Activated T-helper 2 cell treated with anti-CD3 and anti-CD28 coated beads, Interferon-gamma antibody, Interleukin-2, Interleukin-4, amounts not matched to agents 10 μg/mL and 5 μg/mL and 100 μg/mL, durations not matched to agents 14 hours and 24 hours and 36 hours (primary cell): ENCODE data around the gene RCBTB2. TPM values are rescaled to one million over a fixed set of nuclear protein-coding genes. Genes with fewer than 3 reads are reported as not detected.
A peak's percentile ranks its signal among the peaks of the same experiment; 100 is the strongest.
"Not testable (repeated sequence)": the region's sequence is repeated elsewhere in the genome, so short reads cannot be mapped to it uniquely, and the experiment has no call there.

Experiments used
- DNase-seq: peaks from one replicate; pipeline ENCODE4 v3.0.0; 2021; ENCODE audit warnings: low spot score
- H3K27ac Mint-ChIP-seq: one replicate; pipeline ENCODE4 v1.8.0; 2021; ENCODE audit warnings: mixed read lengths
- H3K27me3 Mint-ChIP-seq: one replicate; pipeline ENCODE4 v1.8.0; 2021; ENCODE audit warnings: low read depth, mixed read lengths
- H3K36me3 Mint-ChIP-seq: one replicate; pipeline ENCODE4 v1.8.0; 2021; ENCODE audit warnings: low read depth, mixed read lengths
- H3K4me1 Mint-ChIP-seq: one replicate; pipeline ENCODE4 v1.8.0; 2021; ENCODE audit warnings: low read depth, mixed read lengths
- H3K4me3 Mint-ChIP-seq: one replicate; pipeline ENCODE4 v1.8.0; 2021; ENCODE audit warnings: low read depth, mild to moderate bottlenecking, moderate library complexity, mixed read lengths
- H3K9me3 Mint-ChIP-seq: one replicate; pipeline ENCODE4 v1.8.0; 2021; ENCODE audit warnings: mixed read lengths
- intact Hi-C: fragments of 100-400 bp; cut with micrococcal nuclease; formaldehyde crosslinking; loops from one replicate; pipeline ENCODE4 v1.15.1; 2023
- total RNA-seq: library from RNA; stranded (reverse); gene quantifications from 2 replicates; pipeline ENCODE4 v1.2.3, GENCODE V29; 2022

RCBTB2 gene
- total RNA-seq = 2.7 and 3.4 TPM in 2 replicates

GRCh38 chr13:48532506-48533499, at the start of gene RCBTB2:
Gene RCBTB2, minus strand, starts transcription at chr13:48533080. Its CDS starts 11,141 bp downstream, at chr13:48521939.
- Mint-ChIP-seq H3K27me3 (peaks cover 2% of the 10 kb centered on the region), H3K36me3 (peaks cover 17% of the 10 kb centered on the region), H3K4me3 (peak within 1 kb of the TSS; percentile 90), H3K27ac (peak within 1 kb of the TSS; percentile 89), H3K4me1 (peaks cover 28% of the 10 kb centered on the region), H3K9me3 (peaks cover 26% of the 10 kb centered on the region)
- intact Hi-C loops = loop anchor here (1.0 to 2.0 kb wide), 4 partner anchors 28 to 443 kb away; no protein-coding TSS in a partner anchor
- DNase-seq = peak; percentile 99

DNA sequence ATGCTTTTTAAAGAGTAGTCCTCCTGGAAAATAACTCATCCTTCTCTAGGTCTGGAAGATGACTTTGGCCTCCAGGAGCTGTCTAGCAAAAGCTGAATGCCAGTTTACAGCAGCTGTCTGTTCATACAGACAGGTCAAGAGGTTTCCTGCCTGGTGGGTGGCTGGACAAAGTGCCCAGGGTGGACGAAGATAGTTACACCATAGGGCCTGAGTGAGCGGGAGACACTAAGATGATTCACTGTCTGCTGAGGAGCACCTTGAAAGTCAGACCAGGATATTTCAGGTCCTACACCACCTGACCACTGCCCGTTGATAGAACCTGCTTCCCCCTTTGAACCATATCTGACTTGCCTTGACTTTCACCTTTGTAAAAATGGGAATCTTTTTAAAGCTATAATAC, 49.2 kb upstream of the RCBTB2 start:
- no peaks in the 10 kb centered on the region for H3K9me3 Mint-ChIP-seq
- no peak overlapping the region for H3K4me3 Mint-ChIP-seq
- H3K27me3 Mint-ChIP-seq = peaks cover 58% of the 10 kb centered on the region
- no peaks in the 10 kb centered on the region for H3K36me3 Mint-ChIP-seq
- DNase-seq = no peak
- H3K4me1 Mint-ChIP-seq = peaks cover 32% of the 10 kb centered on the region
- intact Hi-C loops = loop anchor here (5.0 kb wide), 3 partner anchors 360 to 545 kb away; partner anchors contain the start of gene NUDT15
- H3K27ac Mint-ChIP-seq = no peak overlapping the region

GRCh38 chr13:48580896-48581295, 48.0 kb upstream of the RCBTB2 start:
- no peaks in the 10 kb centered on the region for H3K36me3 Mint-ChIP-seq
- peaks cover 58% of the 10 kb centered on the region for H3K27me3 Mint-ChIP-seq
- no peak for DNase-seq
- H3K4me3 Mint-ChIP-seq = no peak overlapping the region
- H3K9me3 Mint-ChIP-seq = no peaks in the 10 kb centered on the region
- peaks cover 29% of the 10 kb centered on the region for H3K4me1 Mint-ChIP-seq
- no peak overlapping the region for H3K27ac Mint-ChIP-seq
- intact Hi-C loops = loop anchor here (1.0 to 5.0 kb wide), 5 partner anchors 188 to 544 kb away; partner anchors contain the start of gene NUDT15

GRCh38 chr13:48580185-48580803, 47.4 kb upstream of the RCBTB2 start:
- H3K4me1 Mint-ChIP-seq = peaks cover 33% of the 10 kb centered on the region
- H3K27ac Mint-ChIP-seq = no peak overlapping the region
- no peaks in the 10 kb centered on the region for H3K36me3 Mint-ChIP-seq
- H3K27me3 Mint-ChIP-seq = peaks cover 61% of the 10 kb centered on the region
- H3K9me3 Mint-ChIP-seq = no peaks in the 10 kb centered on the region
- DNase-seq = peak; percentile 39
- no peak overlapping the region for H3K4me3 Mint-ChIP-seq
- intact Hi-C loops = loop anchor here (1.0 to 5.0 kb wide), 5 partner anchors 189 to 543 kb away; partner anchors contain the start of gene NUDT15

DNA sequence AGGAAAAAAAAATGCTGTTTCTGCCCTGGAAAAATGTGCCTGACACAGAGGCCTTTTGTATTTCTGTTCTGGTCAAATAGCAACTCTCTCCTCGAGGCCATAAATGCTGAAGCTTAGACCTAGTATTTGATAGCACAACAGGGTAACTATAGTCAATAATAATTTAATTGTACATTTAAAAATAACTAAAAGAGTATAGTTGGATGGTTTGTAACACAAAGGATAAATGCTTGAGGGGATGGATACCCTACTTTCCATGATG, 47.0 kb upstream of the RCBTB2 start:
- H3K9me3 Mint-ChIP-seq = not testable (repeated sequence)
- intact Hi-C loops = loop anchor here (1.0 to 5.0 kb wide), 6 partner anchors 177 to 543 kb away; partner anchors contain the start of gene NUDT15

DNA sequence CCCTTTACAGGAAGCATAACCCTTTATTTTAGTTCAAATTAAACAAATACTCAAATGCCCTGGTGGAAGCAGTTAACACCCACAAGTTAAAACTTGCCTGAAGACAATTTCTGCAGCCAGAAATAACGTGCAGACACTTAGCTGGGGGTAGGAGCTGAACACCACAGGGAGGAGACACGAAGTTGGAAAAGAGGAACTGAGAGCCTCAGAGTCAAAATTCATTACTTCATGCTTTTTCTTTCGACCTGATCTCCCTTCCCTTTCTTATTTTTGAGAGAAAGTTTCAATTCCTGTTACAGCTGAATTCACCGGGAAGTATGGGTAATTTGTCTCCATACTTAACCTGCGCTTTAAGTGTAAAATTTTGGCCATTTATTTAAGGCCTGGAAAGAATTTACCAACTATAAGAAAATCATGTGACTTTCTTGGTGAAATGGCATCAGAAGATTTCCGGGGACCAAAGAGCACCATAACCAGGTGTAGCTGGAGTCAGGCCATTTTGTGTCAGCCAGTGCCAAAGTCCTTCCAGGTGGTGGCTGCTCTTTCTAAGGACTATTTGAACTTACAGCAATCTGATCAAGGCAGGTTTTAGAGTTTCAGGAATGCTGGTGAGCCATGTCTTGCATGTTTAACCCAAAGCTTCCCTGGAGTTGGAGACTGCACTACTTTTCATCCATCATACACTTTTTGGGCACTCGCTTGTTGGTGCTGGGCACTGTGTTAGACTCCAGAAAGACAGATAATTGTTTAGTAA, 46.5 kb upstream of the RCBTB2 start:
- Mint-ChIP-seq H3K4me3 (no peak overlapping the region), H3K27me3 (peaks cover 57% of the 10 kb centered on the region), H3K9me3 (no peaks in the 10 kb centered on the region), H3K36me3 (no peaks in the 10 kb centered on the region), H3K27ac (no peak overlapping the region), H3K4me1 (peaks cover 38% of the 10 kb centered on the region)
- DNase-seq = no peak
- intact Hi-C loops = loop anchor here (2.0 kb wide), 1 partner anchor 177 kb away; no protein-coding TSS in a partner anchor

More for the DNA sequence above, 47.0 kb upstream of the RCBTB2 start:
- H3K4me3 Mint-ChIP-seq, DNase-seq, H3K27ac Mint-ChIP-seq, H3K36me3 Mint-ChIP-seq: not testable (repeated sequence)
- H3K4me1 Mint-ChIP-seq = peaks cover 36% of the 10 kb centered on the region
- peaks cover 61% of the 10 kb centered on the region for H3K27me3 Mint-ChIP-seq

GRCh38 chr13:48578516-48579164, 45.8 kb upstream of the RCBTB2 start:
- Mint-ChIP-seq H3K36me3 (no peaks in the 10 kb centered on the region), H3K27ac (no peak overlapping the region), H3K4me1 (peaks cover 42% of the 10 kb centered on the region), H3K4me3 (no peak overlapping the region), H3K9me3 (no peaks in the 10 kb centered on the region), H3K27me3 (peaks cover 50% of the 10 kb centered on the region)
- intact Hi-C loops = loop anchor here (2.0 kb wide), 1 partner anchor 176 kb away; no protein-coding TSS in a partner anchor
- DNase-seq = no peak

GRCh38 chr13:48576448-48577010, 43.6 kb upstream of the RCBTB2 start:
- Mint-ChIP-seq H3K9me3 (no peaks in the 10 kb centered on the region), H3K36me3 (peaks cover 2% of the 10 kb centered on the region), H3K4me1 (peaks cover 49% of the 10 kb centered on the region), H3K4me3 (no peak overlapping the region), H3K27ac (no peak overlapping the region), H3K27me3 (peaks cover 33% of the 10 kb centered on the region)
- DNase-seq = no peak
- intact Hi-C loops = no loop called here

- H3K9me3 Mint-ChIP-seq = no peaks in the 10 kb centered on the region
- intact Hi-C loops = no loop called here
- H3K4me1 Mint-ChIP-seq = peaks cover 52% of the 10 kb centered on the region
- H3K27ac Mint-ChIP-seq = no peak overlapping the region
- peaks cover 29% of the 10 kb centered on the region for H3K27me3 Mint-ChIP-seq
- DNase-seq = no peak
- H3K4me3 Mint-ChIP-seq = no peak overlapping the region
- peaks cover 2% of the 10 kb centered on the region for H3K36me3 Mint-ChIP-seq
Measured at GRCh38 chr13:48575031-48575430, 42.2 kb upstream of the RCBTB2 start.

DNA sequence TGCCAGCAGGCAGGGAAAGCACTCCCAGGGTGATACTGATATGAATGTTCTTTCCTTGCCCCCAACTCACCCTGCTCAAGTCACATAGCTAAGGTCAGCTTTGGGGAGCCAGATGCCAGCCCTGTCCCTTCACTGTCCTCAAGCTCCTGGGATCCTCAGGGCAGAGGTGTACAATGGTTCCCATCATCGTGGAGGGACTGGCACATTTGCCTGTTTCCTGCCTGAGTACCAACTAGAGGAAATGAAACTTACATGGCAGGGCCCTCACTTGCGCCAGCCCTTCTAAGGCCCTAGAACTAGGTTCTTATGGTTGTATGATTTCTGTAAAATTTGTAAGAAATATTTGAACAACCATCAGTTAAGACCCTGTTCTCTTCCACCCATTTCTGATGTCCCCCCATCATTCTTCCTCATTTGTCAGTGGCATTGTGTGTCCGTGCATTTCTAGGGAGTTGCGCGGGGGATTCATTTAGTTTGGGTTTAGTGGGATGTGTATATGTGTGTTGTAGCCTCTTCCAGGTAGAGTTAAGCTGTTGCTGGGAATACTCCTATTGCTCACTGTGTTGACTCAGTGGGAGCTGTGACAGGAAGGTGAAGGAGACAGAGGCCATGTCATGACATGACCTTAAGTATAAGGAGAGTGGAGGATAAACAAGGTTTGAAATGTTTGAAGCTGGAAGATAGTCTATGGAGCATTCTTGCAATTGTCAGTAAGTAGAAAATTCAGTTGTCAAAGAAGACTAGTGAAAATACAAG, 41.3 kb upstream of the RCBTB2 start:
- peaks cover 51% of the 10 kb centered on the region for H3K4me1 Mint-ChIP-seq
- intact Hi-C loops = no loop called here
- no peaks in the 10 kb centered on the region for H3K9me3 Mint-ChIP-seq

DNA sequence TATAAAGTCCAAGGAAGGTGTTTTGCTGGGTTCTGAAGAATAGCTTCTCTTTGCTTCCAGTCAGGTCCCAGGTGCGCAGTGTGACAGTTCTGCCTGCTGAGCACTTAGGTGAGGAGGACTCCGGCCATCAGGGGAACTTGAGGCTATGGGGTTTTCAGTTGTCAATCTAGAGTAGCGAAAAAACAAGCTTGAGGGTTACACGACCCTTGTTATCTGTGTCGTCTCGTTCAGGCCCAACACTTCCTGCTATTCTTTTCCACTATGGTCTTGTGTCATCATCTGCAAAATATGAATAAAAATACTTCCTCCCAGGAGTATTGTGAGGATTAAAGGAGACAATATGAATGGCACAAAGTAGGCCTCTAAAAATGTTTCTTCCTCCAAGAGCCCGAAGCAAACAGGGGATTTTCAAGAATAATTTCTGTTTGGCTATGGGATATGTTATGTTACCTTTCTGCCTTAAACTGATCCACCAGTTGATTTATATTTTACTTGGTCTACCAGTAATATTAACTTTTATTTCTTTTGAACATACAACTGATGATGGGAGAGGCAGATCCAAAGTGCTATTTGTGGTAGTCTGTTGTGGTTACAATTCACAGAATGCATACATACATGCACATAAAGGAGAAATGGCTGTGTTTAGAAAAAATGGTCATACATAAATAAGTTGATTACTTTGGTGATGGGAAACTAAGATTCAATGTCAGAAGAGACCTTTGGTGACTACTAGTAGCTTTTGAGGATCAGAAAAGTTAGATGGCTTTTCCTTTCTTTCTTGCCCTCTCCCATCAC, 40.5 kb upstream of the RCBTB2 start:
- no peak overlapping the region for H3K27ac Mint-ChIP-seq
- peaks cover 49% of the 10 kb centered on the region for H3K4me1 Mint-ChIP-seq
- H3K9me3 Mint-ChIP-seq = no peaks in the 10 kb centered on the region
- intact Hi-C loops = no loop called here
- H3K36me3 Mint-ChIP-seq = peaks cover 2% of the 10 kb centered on the region
- H3K4me3 Mint-ChIP-seq = no peak overlapping the region
- no peak for DNase-seq
- H3K27me3 Mint-ChIP-seq = peaks cover 40% of the 10 kb centered on the region

More for the DNA sequence above, 41.3 kb upstream of the RCBTB2 start:
- Mint-ChIP-seq H3K27ac (no peak overlapping the region), H3K27me3 (peaks cover 34% of the 10 kb centered on the region), H3K36me3 (peaks cover 2% of the 10 kb centered on the region), H3K4me3 (no peak overlapping the region)
- no peak for DNase-seq
